K562 (cell line): ENCODE results near the gene TMEM255A. TPM values are rescaled to one million over a fixed set of nuclear protein-coding genes. Genes with fewer than 3 reads are reported as not detected.

Experiments
- ARID1B ChIP-seq: fragments of 450-650 bp; IDR thresholded peaks from 2 replicates; pipeline ENCODE4 v1.6.1; 2016; ENCODE audit warnings: antibody characterized with exemption, mild to moderate bottlenecking, inconsistent platforms
- CHD2 ChIP-seq: IDR thresholded peaks from 2 replicates; pipeline ENCODE4 v1.6.1; 2011; ENCODE audit warnings: low read depth, low read length
- MTA3 ChIP-seq: fragments of 450-650 bp; formaldehyde crosslinking; IDR thresholded peaks from 2 replicates; pipeline ENCODE4 v1.6.1; 2017; ENCODE audit warnings: mild to moderate bottlenecking, borderline replicate concordance
- POLR2AphosphoS2 ChIP-seq: IDR thresholded peaks from 2 replicates; pipeline ENCODE4 v1.6.1; 2012; ENCODE audit warnings: low read length, improper control_type of control experiment
- RAD21 ChIP-seq, 2 experiments: fragments of 250-450 bp in 1 of 2; fragments of 450-650 bp in 1 of 2; sonication (Bioruptor Pico) in 1 of 2; formaldehyde crosslinking in 1 of 2; IDR thresholded peaks in 1 of 2; conservative IDR thresholded peaks in 1 of 2; 2 replicates each; pipeline versions ENCODE4 v1.4.0 to v1.8.0; 2020 to 2022; ENCODE audit warnings: mild to moderate bottlenecking in 2 of 2, moderate library complexity in 1 of 2
- SP2 ChIP-seq: IDR thresholded peaks from 2 replicates; pipeline ENCODE4 v1.6.1; 2011; ENCODE audit warnings: mild to moderate bottlenecking, low read depth, low read length, moderate library complexity; ENCODE audit not compliant: poor library complexity, severe bottlenecking; ENCODE audit errors: extremely low read depth
- ZBTB8A ChIP-seq: fragments of 450-650 bp; IDR thresholded peaks from 2 replicates; pipeline ENCODE4 v1.6.1; 2018; ENCODE audit warnings: mild to moderate bottlenecking, moderate library complexity; ENCODE audit not compliant: partially characterized antibody
- polyA plus RNA-seq, 8 experiments: library from polyadenylated mRNA; depleted of rRNA in 4 of 8; stranded (reverse) in 5 of 8; unstranded in 3 of 8; fragments of >200 nt; fragmentation: Nextera tagmentation in 2 of 8; fragmentation: Illumina TruSeq in 1 of 8; extraction: Ambion mirVana in 2 of 8; extraction: Trizol in 1 of 8; gene quantifications; 2 replicates each; pipeline versions ENCODE4 v1.2.1 to v1.2.3, GENCODE V29; 2011 to 2014; ENCODE audit warnings: inconsistent platforms in 1 of 8, missing spikeins in 1 of 8
- total RNA-seq, 7 experiments: library from RNA; depleted of rRNA in 6 of 7; stranded (reverse); fragments of >200 nt in 6 of 7; fragmentation: Illumina TruSeq in 2 of 7; extraction: Trizol in 2 of 7; gene quantifications; 2 replicates each; pipeline versions ENCODE4 v1.2.1 to v1.2.3, GENCODE V29; 2011 to 2021; ENCODE audit warnings: low replicate concordance in 1 of 7
- TF ChIP-seq, protein P1 (sequence below): sonication (generic); formaldehyde crosslinking; IDR thresholded peaks from 2 replicates; pipeline ENCODE4 v1.8.0; 2023; ENCODE audit warnings: mild to moderate bottlenecking, missing genetic modification reagents
- TF ChIP-seq, protein P2 (sequence below): fragments of 250-450 bp; sonication (Bioruptor Pico); IDR thresholded peaks from 2 replicates; pipeline ENCODE4 v1.5.0; 2021
- TF ChIP-seq, protein P3 (sequence below): fragments of 250-450 bp; sonication (Bioruptor Pico); IDR thresholded peaks from 2 replicates; pipeline ENCODE4 v1.8.0; 2022; ENCODE audit warnings: moderate library complexity, mild to moderate bottlenecking, inconsistent platforms
- TF ChIP-seq, protein P4 (sequence below): fragments of 250-450 bp; sonication (Bioruptor Pico); IDR thresholded peaks from 2 replicates; pipeline ENCODE4 v1.8.0; 2021; ENCODE audit warnings: borderline replicate concordance, mild to moderate bottlenecking, moderate library complexity; ENCODE audit not compliant: poor library complexity, severe bottlenecking

Gene TMEM255A
- total and polyA plus RNA-seq, 9 of the 15 experiments (the other 6 are each of a cell fraction or from before 2014, with no cell fraction given) = 0.01 TPM; not detected in 8

DNA sequence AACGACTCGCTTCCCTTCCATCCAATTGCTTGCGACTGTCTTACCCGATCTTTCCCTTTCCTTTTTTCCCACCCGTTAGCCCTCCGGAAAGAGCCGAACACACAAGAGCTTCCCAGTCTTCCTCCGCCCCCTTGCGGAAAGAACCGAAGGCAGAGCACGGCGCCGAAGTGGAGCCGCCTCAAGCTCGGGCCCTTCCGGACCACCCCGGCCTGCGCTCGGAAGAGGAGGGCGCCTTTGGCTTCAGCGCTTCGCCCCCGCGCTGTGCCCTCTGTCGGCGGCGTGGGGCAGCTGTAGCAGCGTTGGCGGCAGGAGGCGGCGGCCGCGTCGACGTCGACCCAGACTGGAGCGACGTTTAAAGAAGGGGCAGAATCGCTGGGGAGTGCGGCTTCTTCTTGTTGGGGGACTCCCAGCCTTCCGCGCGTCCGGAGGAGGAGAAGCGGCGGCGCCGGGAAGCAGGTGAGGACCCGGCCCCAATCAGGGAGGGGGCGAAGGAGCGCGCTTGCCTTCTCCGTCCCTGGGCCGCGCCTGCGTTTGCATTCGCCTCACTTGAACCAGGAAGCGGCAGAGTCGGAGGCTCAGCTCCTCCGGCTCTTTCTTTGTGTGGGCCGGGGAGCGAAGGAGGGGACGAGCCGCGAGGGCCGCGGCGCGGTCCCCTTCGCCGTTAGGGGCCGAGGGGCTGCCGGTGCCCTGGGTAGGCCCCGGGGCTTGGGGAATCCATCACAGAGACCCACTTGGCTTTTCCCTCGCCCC is 60.6 kb downstream of the TMEM255A start, which contains the start of gene ZBTB33 (continued):
- TF ChIP-seq, protein P1, sequence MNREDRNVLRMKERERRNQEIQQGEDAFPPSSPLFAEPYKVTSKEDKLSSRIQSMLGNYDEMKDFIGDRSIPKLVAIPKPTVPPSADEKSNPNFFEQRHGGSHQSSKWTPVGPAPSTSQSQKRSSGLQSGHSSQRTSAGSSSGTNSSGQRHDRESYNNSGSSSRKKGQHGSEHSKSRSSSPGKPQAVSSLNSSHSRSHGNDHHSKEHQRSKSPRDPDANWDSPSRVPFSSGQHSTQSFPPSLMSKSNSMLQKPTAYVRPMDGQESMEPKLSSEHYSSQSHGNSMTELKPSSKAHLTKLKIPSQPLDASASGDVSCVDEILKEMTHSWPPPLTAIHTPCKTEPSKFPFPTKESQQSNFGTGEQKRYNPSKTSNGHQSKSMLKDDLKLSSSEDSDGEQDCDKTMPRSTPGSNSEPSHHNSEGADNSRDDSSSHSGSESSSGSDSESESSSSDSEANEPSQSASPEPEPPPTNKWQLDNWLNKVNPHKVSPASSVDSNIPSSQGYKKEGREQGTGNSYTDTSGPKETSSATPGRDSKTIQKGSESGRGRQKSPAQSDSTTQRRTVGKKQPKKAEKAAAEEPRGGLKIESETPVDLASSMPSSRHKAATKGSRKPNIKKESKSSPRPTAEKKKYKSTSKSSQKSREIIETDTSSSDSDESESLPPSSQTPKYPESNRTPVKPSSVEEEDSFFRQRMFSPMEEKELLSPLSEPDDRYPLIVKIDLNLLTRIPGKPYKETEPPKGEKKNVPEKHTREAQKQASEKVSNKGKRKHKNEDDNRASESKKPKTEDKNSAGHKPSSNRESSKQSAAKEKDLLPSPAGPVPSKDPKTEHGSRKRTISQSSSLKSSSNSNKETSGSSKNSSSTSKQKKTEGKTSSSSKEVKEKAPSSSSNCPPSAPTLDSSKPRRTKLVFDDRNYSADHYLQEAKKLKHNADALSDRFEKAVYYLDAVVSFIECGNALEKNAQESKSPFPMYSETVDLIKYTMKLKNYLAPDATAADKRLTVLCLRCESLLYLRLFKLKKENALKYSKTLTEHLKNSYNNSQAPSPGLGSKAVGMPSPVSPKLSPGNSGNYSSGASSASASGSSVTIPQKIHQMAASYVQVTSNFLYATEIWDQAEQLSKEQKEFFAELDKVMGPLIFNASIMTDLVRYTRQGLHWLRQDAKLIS (CRISPR knock-in tag) = peak; percentile 89
- no peak for TF ChIP-seq POLR2AphosphoS2
- no peak for TF ChIP-seq ZBTB8A
- TF ChIP-seq, protein P2, sequence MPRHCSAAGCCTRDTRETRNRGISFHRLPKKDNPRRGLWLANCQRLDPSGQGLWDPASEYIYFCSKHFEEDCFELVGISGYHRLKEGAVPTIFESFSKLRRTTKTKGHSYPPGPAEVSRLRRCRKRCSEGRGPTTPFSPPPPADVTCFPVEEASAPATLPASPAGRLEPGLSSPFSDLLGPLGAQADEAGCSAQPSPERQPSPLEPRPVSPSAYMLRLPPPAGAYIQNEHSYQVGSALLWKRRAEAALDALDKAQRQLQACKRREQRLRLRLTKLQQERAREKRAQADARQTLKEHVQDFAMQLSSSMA (CRISPR knock-in tag) = no peak
- no peak for TF ChIP-seq ARID1B
- TF ChIP-seq, protein P3, sequence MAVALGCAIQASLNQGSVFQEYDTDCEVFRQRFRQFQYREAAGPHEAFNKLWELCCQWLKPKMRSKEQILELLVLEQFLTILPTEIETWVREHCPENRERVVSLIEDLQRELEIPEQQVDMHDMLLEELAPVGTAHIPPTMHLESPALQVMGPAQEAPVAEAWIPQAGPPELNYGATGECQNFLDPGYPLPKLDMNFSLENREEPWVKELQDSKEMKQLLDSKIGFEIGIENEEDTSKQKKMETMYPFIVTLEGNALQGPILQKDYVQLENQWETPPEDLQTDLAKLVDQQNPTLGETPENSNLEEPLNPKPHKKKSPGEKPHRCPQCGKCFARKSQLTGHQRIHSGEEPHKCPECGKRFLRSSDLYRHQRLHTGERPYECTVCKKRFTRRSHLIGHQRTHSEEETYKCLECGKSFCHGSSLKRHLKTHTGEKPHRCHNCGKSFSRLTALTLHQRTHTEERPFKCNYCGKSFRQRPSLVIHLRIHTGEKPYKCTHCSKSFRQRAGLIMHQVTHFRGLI = no peak
- peak; percentile 68; the same call in 1 of the 2 replicates for TF ChIP-seq MTA3
- TF ChIP-seq, protein P4, sequence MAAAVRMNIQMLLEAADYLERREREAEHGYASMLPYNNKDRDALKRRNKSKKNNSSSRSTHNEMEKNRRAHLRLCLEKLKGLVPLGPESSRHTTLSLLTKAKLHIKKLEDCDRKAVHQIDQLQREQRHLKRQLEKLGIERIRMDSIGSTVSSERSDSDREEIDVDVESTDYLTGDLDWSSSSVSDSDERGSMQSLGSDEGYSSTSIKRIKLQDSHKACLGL (CRISPR knock-in tag) = no peak
- peak in 1 of 2 experiments; percentile 36; a peak in 2 of 4 replicates for TF ChIP-seq RAD21 (CRISPR knock-in tag; conservative IDR thresholded peaks at IDR 0.05 in 1 of 2, IDR thresholded peaks at IDR 0.05 in 1 of 2)
- no peak for TF ChIP-seq SP2
- TF ChIP-seq CHD2 = no peak
